BLaER1 treated with 17β-estradiol and CSF1 and Interleukin-3, amounts not matched to agents 10 nM and 100 nM (cell line): ENCODE results near the gene VAMP4.
"Not testable (repeated sequence)": the region's sequence is repeated elsewhere in the genome, so short reads cannot be mapped to it uniquely, and the experiment has no call there.

Source experiments
- H3K27ac ChIP-seq, 11 experiments: shearing (Covaris generic); formaldehyde crosslinking; 2 replicates each; pipeline ENCODE4 v1.8.1; 2022
- H3K27me3 ChIP-seq, 11 experiments: shearing (Covaris generic); formaldehyde crosslinking; 2 replicates each; pipeline ENCODE4 v1.8.1; 2022
- H3K36me3 ChIP-seq, 11 experiments: shearing (Covaris generic); formaldehyde crosslinking; 2 replicates each; pipeline ENCODE4 v1.8.1; 2022
- H3K4me1 ChIP-seq, 10 experiments: shearing (Covaris generic); formaldehyde crosslinking; 2 replicates each; pipeline ENCODE4 v1.8.1; 2022
- H3K4me2 ChIP-seq, 11 experiments: shearing (Covaris generic); formaldehyde crosslinking; 2 replicates each; pipeline ENCODE4 v1.8.1; 2022
- H3K4me3 ChIP-seq, 10 experiments: shearing (Covaris generic); formaldehyde crosslinking; 2 replicates each; pipeline ENCODE4 v1.8.1; 2022
- H3K9ac ChIP-seq, 11 experiments: shearing (Covaris generic); formaldehyde crosslinking; 2 replicates each; pipeline ENCODE4 v1.8.1; 2022
- H3K9me3 ChIP-seq, 11 experiments: shearing (Covaris generic); formaldehyde crosslinking; replicated peaks in 1 of 11; 2 replicates each; pipeline ENCODE4 v1.8.1; 2022
- H4K20me1 ChIP-seq, 11 experiments: shearing (Covaris generic); formaldehyde crosslinking; 2 replicates each; pipeline ENCODE4 v1.8.1; 2022
- Cebpa-rat ChIP-seq, 11 experiments: shearing (Covaris generic); IDR thresholded peaks; 2 replicates each; pipeline ENCODE4 v1.8.1; 2022

Gene VAMP4

DNA sequence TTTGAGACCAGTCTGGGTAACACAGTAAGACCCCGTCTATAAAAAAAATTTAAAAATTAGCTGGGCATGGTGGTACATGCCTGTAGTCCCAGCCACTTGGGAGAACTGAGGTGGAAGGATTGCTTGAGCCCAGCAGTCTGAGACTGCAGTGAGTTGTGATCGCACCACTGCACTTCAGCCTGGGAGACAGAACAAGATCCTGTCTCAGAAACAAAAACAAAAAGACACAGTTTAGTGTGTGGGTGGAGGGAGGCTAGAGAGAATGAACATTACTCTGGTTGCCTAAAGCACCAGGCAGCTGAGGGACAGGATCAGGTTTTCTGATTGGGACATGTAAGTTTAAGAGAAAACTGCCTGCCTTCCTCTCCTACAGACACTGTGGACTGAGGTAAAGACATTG, 42.3 kb downstream of the VAMP4 start:
- no peak overlapping the region for H3K27ac ChIP-seq
- TF ChIP-seq Cebpa-rat (IDR thresholded peaks at IDR 0.05): no peak
- H3K4me1 ChIP-seq: no peaks in the 10 kb centered on the region
- H3K4me2 ChIP-seq: no peak overlapping the region
- H4K20me1 ChIP-seq: no peaks in the 10 kb centered on the region
- H3K36me3 ChIP-seq: peaks cover 0 to 71% (median 18%) of the 10 kb centered on the region in 11 experiments; a peak in 14 of 22 replicates
- H3K9me3 ChIP-seq: peaks cover 7 to 17% (median 13%) of the 10 kb centered on the region in 11 experiments; a peak in 20 of 22 replicates
- H3K27me3 ChIP-seq: no peaks in the 10 kb centered on the region
- no peak overlapping the region for H3K4me3 ChIP-seq
- H3K9ac ChIP-seq: no peak overlapping the region

GRCh38 chr1:171695772-171696171, 46.1 kb downstream of the VAMP4 start:
- H3K9ac ChIP-seq, H3K27ac ChIP-seq, H3K4me2 ChIP-seq, H3K27me3 ChIP-seq, H3K4me3 ChIP-seq, H3K4me1 ChIP-seq, H4K20me1 ChIP-seq: not testable (repeated sequence)
- H3K36me3 ChIP-seq: peaks cover 0 to 34% (median 5%) of the 10 kb centered on the region in 11 experiments; a peak in 9 of 22 replicates
- peaks cover 7 to 23% (median 16%) of the 10 kb centered on the region in 11 experiments; a peak in 21 of 22 replicates for H3K9me3 ChIP-seq

DNA sequence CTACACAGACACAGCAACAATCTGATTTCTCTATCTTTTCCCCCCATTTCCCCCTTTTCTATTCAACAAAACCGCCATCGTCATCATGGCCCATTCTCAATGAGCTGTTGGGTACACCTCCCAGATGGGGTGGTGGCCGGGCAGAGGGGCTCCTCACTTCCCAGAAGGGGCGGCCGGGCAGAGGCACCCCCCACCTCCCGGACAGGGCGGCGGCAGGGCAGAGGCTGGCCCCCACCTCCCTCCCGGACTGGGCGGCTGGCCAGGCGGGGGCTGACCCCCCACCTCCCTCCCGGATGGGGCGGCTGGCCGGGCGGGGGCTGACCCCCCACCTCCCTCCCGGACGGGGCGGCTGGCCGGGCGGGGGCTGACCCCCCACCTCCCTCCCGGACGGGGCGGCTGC, 48.3 kb downstream of the VAMP4 start:
- Histone ChIP-seq H3K9me3 (peaks cover 7 to 23% (median 16%) of the 10 kb centered on the region in 11 experiments; a peak in 21 of 22 replicates), H3K36me3 (peaks cover 0 to 14% (median 0%) of the 10 kb centered on the region in 11 experiments; a peak in 6 of 22 replicates)
- not testable (repeated sequence) for H3K4me2 ChIP-seq, H3K27ac ChIP-seq, H4K20me1 ChIP-seq, H3K9ac ChIP-seq, H3K4me1 ChIP-seq, H3K27me3 ChIP-seq, H3K4me3 ChIP-seq

GRCh38 chr1:171683870-171684269, 58.0 kb downstream of the VAMP4 start:
- TF ChIP-seq Cebpa-rat (IDR thresholded peaks at IDR 0.05): no peak
- peaks cover 0 to 20% (median 7%) of the 10 kb centered on the region in 10 experiments; a peak in 12 of 20 replicates for H3K4me1 ChIP-seq
- H3K27me3 ChIP-seq: no peaks in the 10 kb centered on the region
- no peak overlapping the region for H3K9ac ChIP-seq
- no peaks in the 10 kb centered on the region for H3K36me3 ChIP-seq
- H4K20me1 ChIP-seq: no peaks in the 10 kb centered on the region
- no peak overlapping the region for H3K4me2 ChIP-seq
- no peaks in the 10 kb centered on the region; a peak in 2 of 22 replicates for H3K9me3 ChIP-seq
- no peak overlapping the region for H3K4me3 ChIP-seq
- H3K27ac ChIP-seq: no peak overlapping the region

DNA sequence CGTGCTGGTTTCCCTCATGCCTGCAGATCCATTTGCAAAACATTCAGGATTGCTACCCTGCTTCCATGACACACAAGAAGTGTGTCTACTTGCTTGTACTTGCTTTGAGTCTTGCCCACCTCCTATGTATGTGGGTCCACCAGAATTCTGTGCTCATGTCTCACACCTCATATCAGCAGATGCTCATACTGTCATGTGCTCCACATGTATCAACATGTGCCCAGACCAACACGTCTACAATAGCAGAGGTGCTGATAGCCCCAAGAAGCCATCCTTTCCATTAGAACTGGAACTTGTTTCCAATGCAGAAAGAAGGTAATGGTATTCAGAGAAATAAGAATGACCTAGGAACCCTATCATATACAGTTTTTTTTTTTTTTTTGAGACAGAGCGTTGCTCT, 61.5 kb downstream of the VAMP4 start:
- TF ChIP-seq Cebpa-rat (IDR thresholded peaks at IDR 0.05): no peak
- peaks cover 0 to 7% (median 0%) of the 10 kb centered on the region in 10 experiments; a peak in 3 of 20 replicates for H3K4me1 ChIP-seq
- H3K9me3 ChIP-seq: no peaks in the 10 kb centered on the region

GRCh38 chr1:171676823-171677222, 65.0 kb downstream of the VAMP4 start:
- no peak for TF ChIP-seq Cebpa-rat (IDR thresholded peaks at IDR 0.05)
- H3K4me2 ChIP-seq: no peak overlapping the region
- peaks cover 0 to 7% (median 0%) of the 10 kb centered on the region in 10 experiments; a peak in 3 of 20 replicates for H3K4me1 ChIP-seq
- H3K27ac ChIP-seq: no peak overlapping the region
- no peak overlapping the region for H3K4me3 ChIP-seq
- H3K36me3 ChIP-seq: no peaks in the 10 kb centered on the region
- no peaks in the 10 kb centered on the region for H3K9me3 ChIP-seq
- H4K20me1 ChIP-seq: no peaks in the 10 kb centered on the region
- no peak overlapping the region for H3K9ac ChIP-seq
- H3K27me3 ChIP-seq: no peaks in the 10 kb centered on the region

More for the DNA sequence above, 61.5 kb downstream of the VAMP4 start:
- H3K4me3 ChIP-seq: no peak overlapping the region
- no peaks in the 10 kb centered on the region for H3K27me3 ChIP-seq
- no peak overlapping the region for H3K9ac ChIP-seq
- H3K36me3 ChIP-seq: no peaks in the 10 kb centered on the region
- H3K27ac ChIP-seq: no peak overlapping the region
- H3K4me2 ChIP-seq: no peak overlapping the region
- no peaks in the 10 kb centered on the region for H4K20me1 ChIP-seq

DNA sequence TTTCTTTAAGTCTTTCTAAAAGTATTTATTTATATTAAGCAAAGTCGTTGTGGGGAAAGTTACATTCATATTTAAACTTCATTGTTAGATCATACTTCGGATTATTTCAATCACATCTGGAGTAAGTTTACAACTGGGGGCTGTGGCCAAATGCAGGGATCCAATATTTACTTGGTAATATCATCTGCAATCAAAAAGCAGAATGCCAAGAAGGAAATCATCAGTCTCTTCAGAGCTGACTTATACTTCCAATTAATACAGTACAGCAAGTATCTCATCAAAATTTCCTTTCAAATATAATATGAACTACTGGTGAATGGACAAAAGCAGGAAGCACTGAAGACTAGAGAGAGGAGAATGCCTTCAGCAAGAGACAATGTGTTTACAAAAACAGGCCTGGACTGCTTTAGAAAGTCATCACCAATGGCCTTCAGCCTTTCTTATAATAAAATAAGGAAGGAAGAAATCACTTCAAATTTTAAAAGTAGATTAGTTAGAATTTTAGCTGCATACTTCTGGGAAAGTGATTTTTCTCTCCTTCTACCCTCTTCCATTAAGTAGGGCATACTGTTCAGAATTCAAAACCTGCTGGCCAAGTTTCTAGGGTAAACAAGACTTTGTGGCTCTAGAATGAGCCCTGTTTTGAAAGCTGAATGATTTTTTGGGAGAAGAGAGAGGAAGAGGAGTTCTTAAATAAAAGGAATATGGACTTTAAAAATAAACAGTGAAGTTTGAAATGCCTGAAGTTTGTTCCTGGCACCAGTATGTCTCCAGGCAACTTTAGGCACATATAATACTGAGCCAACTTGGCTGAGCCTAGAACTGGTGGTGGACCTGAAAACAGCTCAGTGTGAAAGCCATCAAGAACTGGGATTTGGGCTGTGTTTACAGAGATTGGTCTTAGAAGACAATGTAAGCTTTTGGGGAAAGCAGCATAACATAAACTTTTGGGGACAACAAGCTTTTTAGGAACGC, 67.1 kb downstream of the VAMP4 start:
- Histone ChIP-seq H3K9me3 (peaks cover 0 to 8% (median 4%) of the 10 kb centered on the region in 11 experiments; a peak in 9 of 22 replicates), H3K4me1 (no peaks in the 10 kb centered on the region), H3K4me2 (no peak overlapping the region), H3K9ac (no peak overlapping the region), H3K27me3 (no peaks in the 10 kb centered on the region), H4K20me1 (no peaks in the 10 kb centered on the region), H3K36me3 (no peaks in the 10 kb centered on the region), H3K4me3 (no peak overlapping the region), H3K27ac (no peak overlapping the region)
- no peak for TF ChIP-seq Cebpa-rat (IDR thresholded peaks at IDR 0.05)

DNA sequence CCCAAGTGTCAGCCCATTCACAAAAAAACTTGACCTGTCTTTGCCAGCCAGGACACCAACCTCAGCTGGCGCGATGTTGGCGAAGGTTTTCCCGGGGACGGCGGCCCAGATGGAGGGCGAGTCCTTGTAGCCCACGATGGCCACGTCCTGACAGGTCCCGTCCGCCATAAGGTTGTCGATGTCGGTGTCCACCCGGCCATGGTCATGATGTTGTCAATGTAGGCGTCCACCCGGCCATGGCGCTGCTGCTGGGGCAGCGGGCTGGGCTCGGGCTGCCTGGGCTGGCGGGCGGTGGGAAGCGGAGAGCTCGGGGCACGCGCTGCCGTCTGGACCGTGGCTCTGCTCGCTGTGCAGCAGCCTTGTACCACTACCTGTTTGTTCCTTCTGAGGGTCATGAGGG, 71.1 kb downstream of the VAMP4 start:
- no peak for TF ChIP-seq Cebpa-rat (IDR thresholded peaks at IDR 0.05)
- no peaks in the 10 kb centered on the region for H4K20me1 ChIP-seq

GRCh38 chr1:171668372-171668771, 73.5 kb downstream of the VAMP4 start:
- no peak overlapping the region for H3K4me3 ChIP-seq
- TF ChIP-seq Cebpa-rat (IDR thresholded peaks at IDR 0.05): no peak
- H3K4me1 ChIP-seq: no peaks in the 10 kb centered on the region
- no peaks in the 10 kb centered on the region for H3K27me3 ChIP-seq
- H3K4me2 ChIP-seq: no peak overlapping the region
- H3K9ac ChIP-seq: no peak overlapping the region
- no peak overlapping the region for H3K27ac ChIP-seq
- peaks cover 0 to 8% (median 4%) of the 10 kb centered on the region in 11 experiments; a peak in 9 of 22 replicates for H3K9me3 ChIP-seq
- no peaks in the 10 kb centered on the region for H3K36me3 ChIP-seq
- H4K20me1 ChIP-seq: no peaks in the 10 kb centered on the region; a peak in 1 of 22 replicates

More for the DNA sequence above, 71.1 kb downstream of the VAMP4 start:
- Histone ChIP-seq H3K9me3 (peaks cover 0 to 8% (median 4%) of the 10 kb centered on the region in 11 experiments; a peak in 9 of 22 replicates), H3K9ac (no peak overlapping the region), H3K27me3 (no peaks in the 10 kb centered on the region), H3K27ac (no peak overlapping the region), H3K4me1 (no peaks in the 10 kb centered on the region), H3K4me2 (no peak overlapping the region), H3K36me3 (no peaks in the 10 kb centered on the region), H3K4me3 (no peak overlapping the region)
